Coronary artery (tissue), 2 donors: ENCODE results near the gene ZFPL1.

Experiments
- DNase-seq: peaks from one replicate; pipeline ENCODE4 v3.0.0-alpha.2; 2017; ENCODE audit warnings: low spot score
- H3K27ac ChIP-seq, 2 donors: fragments of 200-600 bp; sonication (generic); one replicate each; pipeline ENCODE4 v1.5.1; 2016 to 2019
- H3K4me3 ChIP-seq: fragments of 200-600 bp; sonication (generic); 2 replicates; pipeline ENCODE4 v1.5.1; 2016; ENCODE audit warnings: mild to moderate bottlenecking, moderate library complexity
- CTCF ChIP-seq: fragments of 200-600 bp; sonication (generic); IDR thresholded peaks from one replicate; pipeline ENCODE4 v1.5.1; 2019; ENCODE audit warnings: antibody characterized with exemption

ZFPL1 gene

GRCh38 chr11:65083834-65084597 lies at the start of gene ZFPL1, which contains the start of gene CDCA5:
ZFPL1 (plus strand) TSS chr11:65084222; CDS start chr11:65084699, 477 bp downstream.
CDCA5 (minus strand) TSS chr11:65084040; CDS start chr11:65083978, 62 bp downstream.
- TF ChIP-seq CTCF, result no peak
- H3K27ac ChIP-seq, result peak within 1 kb of the TSS; percentile 94 to 97
- DNase-seq, result peak; percentile 94
- peak within 1 kb of the TSS; percentile 85 for H3K4me3 ChIP-seq

- Histone ChIP-seq H3K27ac (no peak overlapping the region), H3K4me3 (no peak overlapping the region)
- TF ChIP-seq CTCF, result no peak
- DNase-seq, result no peak
These were observed 49.6 kb upstream of the ZFPL1 start for GRCh38 chr11:65034423-65034822.

- DNase-seq, result no peak
- TF ChIP-seq CTCF, result no peak
- H3K27ac ChIP-seq, result no peak overlapping the region
- H3K4me3 ChIP-seq, result no peak overlapping the region
These were observed 48.4 kb upstream of the ZFPL1 start for GRCh38 chr11:65035579-65035978.

GRCh38 chr11:65036931-65037330 lies 47.1 kb upstream of the ZFPL1 start:
- no peak for DNase-seq
- no peak overlapping the region for H3K4me3 ChIP-seq
- peak overlapping the region in 1 of 2 donors; percentile 43 for H3K27ac ChIP-seq
- TF ChIP-seq CTCF, result no peak

GRCh38 chr11:65040520-65040846 lies 43.5 kb upstream of the ZFPL1 start:
- Histone ChIP-seq H3K27ac (peak overlapping the region; percentile 53 to 98), H3K4me3 (peak overlapping the region; percentile 97)
- no peak for TF ChIP-seq CTCF
- no peak for DNase-seq

GRCh38 chr11:65040847-65041622 lies 43.0 kb upstream of the ZFPL1 start, which contains the start of gene SAC3D1:
SAC3D1 (plus strand) TSS chr11:65041210; CDS start chr11:65041293, 83 bp downstream.
- Histone ChIP-seq H3K27ac (peak within 1 kb of the TSS; percentile 53 to 98), H3K4me3 (peak within 1 kb of the TSS; percentile 97)
- no peak for TF ChIP-seq CTCF
- peak; percentile 91 for DNase-seq
